Esophagus muscularis mucosa (tissue), 4 donors: ENCODE measurements around the gene SLC41A3. TPM values are rescaled to one million over a fixed set of nuclear protein-coding genes. Genes with fewer than 3 reads are reported as not detected.

Experiments
- DNase-seq: peaks from one replicate; pipeline ENCODE4 v3.0.0-alpha.2; 2017; ENCODE audit errors: extremely low spot score
- H3K27ac ChIP-seq, 4 donors: fragments of 200-600 bp; sonication (generic); replicated peaks in 1 of 4; 1 replicate in 3 of 4; 2 replicates in 1 of 4; pipeline ENCODE4 v1.5.1; 2016 to 2019; ENCODE audit warnings: mild to moderate bottlenecking in 1 of 4
- H3K27me3 ChIP-seq, 4 donors: fragments of 200-600 bp; sonication (generic); one replicate each; pipeline versions ENCODE4 v1.5.1 to v1.6.0; 2016 to 2019
- H3K36me3 ChIP-seq, 4 donors: fragments of 200-600 bp; sonication (generic); one replicate each; pipeline ENCODE4 v1.5.1; 2016 to 2019
- H3K4me1 ChIP-seq, 4 donors: fragments of 200-600 bp; sonication (generic); one replicate each; pipeline ENCODE4 v1.5.1; 2016 to 2019
- H3K4me3 ChIP-seq, 4 donors: fragments of 200-600 bp; sonication (generic); 1 replicate in 2 of 4; 2 replicates in 2 of 4; pipeline ENCODE4 v1.5.1; 2016 to 2019; ENCODE audit warnings: mild to moderate bottlenecking in 4 of 4, moderate library complexity in 1 of 4
- H3K9me3 ChIP-seq, 4 donors: fragments of 200-600 bp; sonication (generic); 1 replicate in 3 of 4; 2 replicates in 1 of 4; pipeline ENCODE4 v1.5.1; 2016 to 2019
- EP300 ChIP-seq: sonication (generic); formaldehyde crosslinking; IDR thresholded peaks from one replicate; pipeline ENCODE4 v1.6.1; 2017; ENCODE audit warnings: antibody characterized with exemption
- POLR2A ChIP-seq: fragments of 450-650 bp; IDR thresholded peaks from one replicate; pipeline ENCODE4 v1.6.1; 2017; ENCODE audit warnings: antibody characterized with exemption, moderate library complexity, mild to moderate bottlenecking, low read depth
- POLR2AphosphoS5 ChIP-seq, 2 donors: sonication (generic); formaldehyde crosslinking; IDR thresholded peaks; one replicate each; pipeline ENCODE4 v1.6.1; 2017; ENCODE audit warnings: antibody characterized with exemption in 2 of 2
- WGBS: methylation state at CpG from one replicate; pipeline ENCODE4 v1.1.5; 2018; 5-methylcytosine and 5-hydroxymethylcytosine counted together
- intact Hi-C: fragments of 100-400 bp; cut with DNase I; formaldehyde crosslinking; loops from one replicate; pipeline ENCODE4 v1.15.1; 2023
- total RNA-seq, 4 donors: library from RNA; depleted of rRNA; stranded (reverse); fragments of >200 nt; gene quantifications; one replicate each; pipeline versions ENCODE4 v1.1.0 to v1.2.1, GENCODE V29; 2016
- TF ChIP-seq, protein P1 (sequence below), 3 experiments: fragments of 200-600 bp in 2 of 3; fragments of 450-650 bp in 1 of 3; sonication (generic) in 2 of 3; IDR thresholded peaks; one replicate each; pipeline ENCODE4 v1.5.1; 2017 to 2019; ENCODE audit warnings: antibody characterized with exemption in 3 of 3, mild to moderate bottlenecking in 2 of 3, moderate library complexity in 1 of 3

The SLC41A3 gene
- total RNA-seq, 4 donors from 2014 or later = 31.6 to 68.1 (median 38.9) TPM

DNA sequence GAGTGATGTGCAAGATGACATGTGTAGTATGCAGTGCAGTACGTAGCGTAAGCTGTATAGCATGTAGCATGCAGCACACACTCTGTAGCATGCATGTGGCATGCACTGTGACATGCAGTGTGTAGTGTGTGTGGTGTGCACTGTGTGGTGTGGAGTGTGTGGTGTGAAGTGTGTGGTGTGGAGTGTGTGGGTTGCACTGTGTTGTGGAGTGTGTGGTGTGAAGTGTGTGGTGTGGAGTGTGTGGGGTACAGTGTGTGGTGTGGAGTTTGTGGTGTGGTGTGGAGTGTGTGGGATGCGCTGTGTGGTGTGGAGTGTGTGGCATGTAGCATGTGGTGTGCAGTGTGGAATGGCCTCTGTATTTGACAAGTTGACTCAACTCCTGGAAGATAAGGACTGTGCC, 75.7 kb downstream of the SLC41A3 start:
- no peak for TF ChIP-seq POLR2A
- TF ChIP-seq EP300 = no peak
- TF ChIP-seq POLR2AphosphoS5 (IDR thresholded peaks at IDR 0.05) = no peak
- TF ChIP-seq, protein P1, sequence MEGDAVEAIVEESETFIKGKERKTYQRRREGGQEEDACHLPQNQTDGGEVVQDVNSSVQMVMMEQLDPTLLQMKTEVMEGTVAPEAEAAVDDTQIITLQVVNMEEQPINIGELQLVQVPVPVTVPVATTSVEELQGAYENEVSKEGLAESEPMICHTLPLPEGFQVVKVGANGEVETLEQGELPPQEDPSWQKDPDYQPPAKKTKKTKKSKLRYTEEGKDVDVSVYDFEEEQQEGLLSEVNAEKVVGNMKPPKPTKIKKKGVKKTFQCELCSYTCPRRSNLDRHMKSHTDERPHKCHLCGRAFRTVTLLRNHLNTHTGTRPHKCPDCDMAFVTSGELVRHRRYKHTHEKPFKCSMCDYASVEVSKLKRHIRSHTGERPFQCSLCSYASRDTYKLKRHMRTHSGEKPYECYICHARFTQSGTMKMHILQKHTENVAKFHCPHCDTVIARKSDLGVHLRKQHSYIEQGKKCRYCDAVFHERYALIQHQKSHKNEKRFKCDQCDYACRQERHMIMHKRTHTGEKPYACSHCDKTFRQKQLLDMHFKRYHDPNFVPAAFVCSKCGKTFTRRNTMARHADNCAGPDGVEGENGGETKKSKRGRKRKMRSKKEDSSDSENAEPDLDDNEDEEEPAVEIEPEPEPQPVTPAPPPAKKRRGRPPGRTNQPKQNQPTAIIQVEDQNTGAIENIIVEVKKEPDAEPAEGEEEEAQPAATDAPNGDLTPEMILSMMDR (IDR thresholded peaks at IDR 0.05) = no peak
- no peak overlapping the region for H3K27ac ChIP-seq
- no peak for DNase-seq
- intact Hi-C loops = no loop called here
- peaks cover 43 to 88% (median 55%) of the 10 kb centered on the region in 4 donors for H3K36me3 ChIP-seq
- no peaks in the 10 kb centered on the region for H3K9me3 ChIP-seq
- WGBS = 96% methylated on average over 3 of the region's 3 CpGs
- no peaks in the 10 kb centered on the region for H3K27me3 ChIP-seq
- H3K4me1 ChIP-seq = no peaks in the 10 kb centered on the region
- no peak overlapping the region for H3K4me3 ChIP-seq

DNA sequence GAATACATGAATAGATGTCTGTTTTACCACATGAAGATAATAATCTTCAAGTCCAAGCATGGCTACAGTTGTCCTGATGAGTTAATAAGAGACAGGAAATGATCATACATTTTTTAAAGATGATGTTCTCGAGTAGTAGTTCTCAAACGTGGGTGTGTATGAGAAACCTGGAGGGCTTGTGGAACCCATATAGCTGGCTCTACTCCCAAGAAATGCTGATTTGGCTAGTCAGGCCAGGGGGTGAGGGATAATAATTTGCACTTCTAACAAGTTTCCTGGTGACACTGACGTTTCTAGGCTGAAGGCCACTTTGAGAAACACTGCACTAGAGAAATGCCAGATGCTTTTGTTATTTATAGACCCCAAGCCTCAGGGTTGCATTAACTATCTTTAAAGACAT, 78.0 kb downstream of the SLC41A3 start:
- no peaks in the 10 kb centered on the region for H3K4me1 ChIP-seq
- TF ChIP-seq, protein P1 (IDR thresholded peaks at IDR 0.05) = no peak
- TF ChIP-seq POLR2AphosphoS5 (IDR thresholded peaks at IDR 0.05) (no peak), POLR2A (no peak), EP300 (no peak)
- 21% methylated on average over 3 of the region's 3 CpGs for WGBS
- H3K36me3 ChIP-seq = peaks cover 30 to 66% (median 44%) of the 10 kb centered on the region in 4 donors
- DNase-seq = no peak
- no peak overlapping the region for H3K4me3 ChIP-seq
- H3K27ac ChIP-seq = no peak overlapping the region
- intact Hi-C loops = no loop called here
- peaks cover 0 to 11% (median 6%) of the 10 kb centered on the region in 4 donors for H3K9me3 ChIP-seq
- H3K27me3 ChIP-seq = no peaks in the 10 kb centered on the region

DNA sequence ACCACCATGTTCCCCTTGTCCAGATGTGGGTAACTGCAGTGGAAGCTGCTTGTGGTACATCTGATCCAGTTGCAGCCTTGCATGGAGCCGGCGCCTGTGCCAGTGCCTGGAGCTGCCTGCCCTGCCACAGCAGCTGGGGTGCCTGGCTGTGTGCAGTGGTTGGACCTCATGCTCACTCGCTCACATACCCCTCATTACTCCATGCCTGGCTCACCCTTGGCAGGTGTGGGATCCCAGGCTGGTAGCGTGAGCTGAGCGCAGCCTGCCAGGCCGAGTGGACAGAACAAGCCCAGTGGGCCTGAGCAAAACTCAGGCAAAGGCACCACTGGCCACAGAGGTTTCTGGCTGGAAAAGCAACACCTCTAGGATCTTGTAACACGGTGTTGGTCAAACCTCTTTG, 79.2 kb downstream of the SLC41A3 start:
- Histone ChIP-seq H3K36me3 (peaks cover 23 to 54% (median 34%) of the 10 kb centered on the region in 4 donors), H3K27ac (no peak overlapping the region), H3K4me3 (no peak overlapping the region), H3K4me1 (no peaks in the 10 kb centered on the region), H3K9me3 (peaks cover 0 to 20% (median 10%) of the 10 kb centered on the region in 4 donors), H3K27me3 (no peaks in the 10 kb centered on the region)
- TF ChIP-seq, protein P1 (IDR thresholded peaks at IDR 0.05) = no peak
- TF ChIP-seq EP300 (no peak), POLR2AphosphoS5 (IDR thresholded peaks at IDR 0.05) (no peak), POLR2A (no peak)
- intact Hi-C loops = no loop called here
- no peak for DNase-seq
- WGBS = no CpG with 5 or more reads among the region's 7 CpGs

- intact Hi-C loops = no loop called here
- Histone ChIP-seq H3K4me1 (no peaks in the 10 kb centered on the region), H3K9me3 (peaks cover 0 to 20% (median 10%) of the 10 kb centered on the region in 4 donors), H3K27ac (no peak overlapping the region), H3K4me3 (no peak overlapping the region), H3K27me3 (no peaks in the 10 kb centered on the region), H3K36me3 (peaks cover 23 to 51% (median 32%) of the 10 kb centered on the region in 4 donors)
- WGBS = 87% methylated on average over 6 of the region's 6 CpGs
- TF ChIP-seq POLR2AphosphoS5 (IDR thresholded peaks at IDR 0.05) = no peak
- TF ChIP-seq, protein P1 (IDR thresholded peaks at IDR 0.05) = no peak
- no peak for TF ChIP-seq POLR2A
- no peak for TF ChIP-seq EP300
- DNase-seq = peak; percentile 57
Measured at GRCh38 chr3:126004217-126004616, 79.7 kb downstream of the SLC41A3 start.
